NOMO-1 (cell line): ENCODE measurements around the gene FOXP1.
"Not testable (repeated sequence)": the region's sequence is repeated elsewhere in the genome, so short reads cannot be mapped to it uniquely, and the experiment has no call there.

Experiments
- DNase-seq, 2 experiments: peaks; one replicate each; lab custom pipeline; 2025; ENCODE audit not compliant: unreplicated experiment in 2 of 2; lab: John Stamatoyannopoulos, UW

The FOXP1 gene

DNA sequence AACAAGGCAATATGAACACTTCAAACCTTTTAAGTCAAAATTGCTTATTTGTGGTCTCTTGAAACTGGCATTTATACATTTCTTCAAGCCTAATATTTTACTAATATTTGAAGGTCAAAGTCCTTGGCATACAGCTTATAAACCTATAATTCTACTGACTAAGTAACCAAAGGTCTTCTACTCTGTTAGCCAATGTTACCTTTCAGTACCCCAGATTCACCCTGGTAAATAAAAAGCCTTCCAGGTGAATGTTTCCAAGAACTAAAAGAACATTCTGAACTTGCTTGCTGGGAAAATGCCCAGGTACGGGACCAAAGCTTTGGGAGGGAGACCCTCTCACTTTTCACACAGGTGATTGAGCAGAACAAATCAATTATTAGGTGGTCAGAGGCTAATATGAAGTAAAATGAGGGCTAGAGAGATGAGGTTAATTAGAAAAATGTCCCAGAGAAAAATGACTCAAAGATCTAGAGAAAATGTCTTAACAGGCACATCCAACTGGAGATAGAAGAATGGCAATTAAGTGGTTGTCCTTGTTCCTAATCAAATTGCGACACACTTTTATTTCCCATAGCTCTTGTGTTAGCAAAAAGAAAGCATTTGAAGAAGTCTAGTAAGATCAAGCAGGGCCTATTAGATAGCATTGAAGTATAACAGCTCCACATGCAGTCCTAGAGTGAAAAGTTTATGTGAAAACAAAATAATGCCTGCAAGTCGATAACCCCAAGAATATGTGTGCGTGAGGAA, 232.0 kb downstream of the FOXP1 start:
- no peak for DNase-seq

DNA sequence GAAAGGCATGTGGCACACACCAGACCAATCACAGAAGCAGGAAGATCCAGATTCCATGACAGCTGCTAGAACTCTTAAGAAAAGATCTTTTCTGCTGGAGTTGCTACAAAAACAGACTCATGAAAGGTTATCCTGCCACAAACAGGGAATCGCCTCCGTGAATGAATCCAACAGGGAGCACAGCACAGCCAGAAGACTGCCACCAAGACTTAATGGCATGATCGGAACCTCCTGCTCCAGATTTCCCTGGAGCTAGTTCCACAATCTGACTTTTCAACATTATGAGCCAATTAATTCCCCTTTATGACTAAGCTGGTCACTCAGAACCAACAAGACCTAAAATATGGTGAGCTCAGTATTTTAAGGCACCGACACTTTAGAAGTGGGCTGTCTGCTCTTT, 232.5 kb downstream of the FOXP1 start:
- no peak for DNase-seq

DNA sequence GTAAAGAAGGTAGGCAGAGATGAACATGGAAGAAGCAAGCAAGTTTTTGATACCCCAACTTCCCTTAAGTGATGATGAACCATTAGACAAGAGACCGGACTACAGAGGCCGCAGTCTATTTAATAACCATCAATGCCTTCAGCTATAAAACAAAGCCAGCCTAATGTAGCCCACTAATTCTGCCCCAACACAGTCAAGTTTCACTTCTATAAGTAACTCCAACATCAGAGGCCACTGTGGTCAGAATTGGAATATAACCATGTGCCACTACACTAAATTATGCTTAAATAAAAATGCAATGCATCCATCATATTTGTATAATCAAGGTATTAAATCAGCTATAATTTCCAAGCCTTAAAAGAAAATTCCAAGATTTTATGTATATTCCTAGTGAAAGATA, 234.7 kb downstream of the FOXP1 start:
- DNase-seq, result peak in 1 of 2 experiments; percentile 7

DNA sequence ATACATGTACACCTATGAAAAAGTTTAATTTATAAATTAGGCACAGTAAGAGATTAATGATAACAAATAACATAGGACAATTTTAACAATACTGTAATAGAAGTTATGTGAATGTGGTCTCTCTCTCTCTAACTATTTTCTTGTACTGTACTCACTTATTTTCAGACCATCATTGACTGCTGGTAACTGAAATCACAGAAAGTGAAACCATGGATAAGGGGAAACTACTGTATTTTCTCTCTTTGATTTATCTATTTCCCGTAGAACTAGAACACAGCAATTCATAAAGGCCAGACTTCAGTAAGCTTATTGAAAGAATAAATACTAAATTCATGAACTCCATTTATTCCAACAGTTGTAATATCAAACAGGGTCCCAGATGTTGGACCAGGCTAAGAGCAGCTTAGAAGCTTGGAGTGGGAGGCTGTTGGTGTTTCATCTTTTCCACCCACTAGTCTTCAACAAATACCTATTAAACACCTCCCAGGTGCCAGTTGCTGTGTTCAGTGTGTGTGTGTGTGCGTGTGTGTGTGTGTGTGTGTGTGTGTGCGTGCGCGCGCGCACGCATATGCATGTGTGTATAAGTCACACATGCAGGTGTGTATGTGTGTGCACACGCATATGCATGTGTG, 235.4 kb downstream of the FOXP1 start:
- peak in 1 of 2 experiments; percentile 35 for DNase-seq

DNA sequence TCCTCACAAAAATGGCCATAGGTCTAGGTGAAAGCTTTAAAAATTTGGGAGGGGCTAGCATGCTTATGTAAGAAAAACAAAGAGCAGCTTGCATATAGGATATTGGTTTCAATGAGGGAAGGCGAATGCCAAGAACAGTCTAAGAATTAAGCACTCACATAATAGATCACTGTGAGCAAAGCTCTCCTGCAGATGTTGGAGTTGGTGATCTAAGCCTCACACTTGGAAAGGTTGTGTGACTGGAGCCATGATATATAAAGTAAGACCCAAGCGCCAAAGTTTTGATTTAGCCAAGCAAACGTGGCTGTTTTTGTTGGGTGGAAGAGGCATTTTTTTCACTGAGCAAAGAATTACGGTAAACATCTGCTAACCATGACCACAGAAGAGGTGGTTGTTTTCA, 237.5 kb downstream of the FOXP1 start:
- no peak for DNase-seq

DNA sequence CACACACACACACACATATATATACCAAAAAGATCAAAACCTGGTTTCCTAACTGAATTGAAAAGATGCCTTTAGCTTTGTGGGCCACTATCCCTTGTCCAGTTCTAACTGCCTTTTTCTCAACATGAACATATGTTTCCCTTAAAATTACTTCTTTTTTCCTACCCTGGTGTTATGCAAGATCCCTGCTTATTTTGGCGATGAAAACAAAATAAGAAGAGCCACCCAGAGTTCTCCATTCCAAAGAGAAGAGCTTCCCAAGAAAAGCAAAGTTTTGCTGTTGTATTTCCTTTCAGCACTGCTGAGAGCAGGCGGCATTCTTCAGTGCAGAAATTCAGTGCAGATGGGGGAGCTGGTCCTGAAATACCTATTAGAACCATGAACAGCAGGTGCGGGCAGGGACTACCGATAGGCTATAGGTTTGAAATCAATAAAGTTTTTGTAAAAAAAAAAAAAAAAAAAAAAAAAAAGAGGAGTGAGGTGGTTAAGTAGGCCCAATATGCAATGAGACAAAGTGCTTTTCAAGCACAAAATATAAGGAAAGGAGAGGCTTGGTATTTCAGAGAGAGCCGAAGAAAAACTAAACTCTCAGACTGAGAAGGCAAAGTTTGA, 238.0 kb downstream of the FOXP1 start:
- DNase-seq, result peak in 1 of 2 experiments; percentile 4

DNA sequence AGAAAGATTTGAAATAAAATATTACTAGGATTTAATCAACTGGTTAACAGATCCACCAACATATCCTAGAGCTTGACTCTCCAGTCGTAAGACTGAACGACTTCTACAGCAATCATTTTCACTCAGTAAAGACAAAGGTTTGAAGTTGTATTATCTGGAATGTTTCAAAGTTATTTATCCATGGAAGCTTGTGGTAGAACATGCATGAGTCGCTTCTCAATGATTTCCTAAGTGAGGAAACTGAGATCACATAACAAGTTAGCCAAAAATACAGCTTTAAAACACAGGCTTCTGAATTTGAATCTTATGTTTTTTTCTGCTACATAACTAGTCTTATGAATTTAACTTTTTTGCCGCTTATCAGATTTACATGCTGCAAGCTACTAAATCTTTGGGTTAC, 241.8 kb downstream of the FOXP1 start:
- DNase-seq, result no peak

DNA sequence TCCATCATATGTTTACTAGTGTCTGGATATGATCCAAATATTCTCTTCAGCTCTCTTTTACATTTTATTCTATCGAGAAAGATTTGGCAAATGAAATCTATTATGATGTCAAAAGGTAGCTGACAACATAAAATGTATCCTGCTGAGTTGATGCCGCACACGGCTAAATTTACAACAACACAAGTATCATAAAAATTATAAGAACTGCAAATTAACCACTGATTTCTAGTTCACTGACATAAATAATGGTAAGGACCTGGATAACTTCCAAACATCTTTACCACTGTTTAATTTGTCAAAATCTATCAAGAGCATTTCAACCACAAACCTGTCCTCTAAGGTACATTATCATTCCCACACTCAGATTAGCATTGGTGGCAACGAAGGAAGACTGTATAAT, 244.5 kb downstream of the FOXP1 start:
- no peak for DNase-seq

DNA sequence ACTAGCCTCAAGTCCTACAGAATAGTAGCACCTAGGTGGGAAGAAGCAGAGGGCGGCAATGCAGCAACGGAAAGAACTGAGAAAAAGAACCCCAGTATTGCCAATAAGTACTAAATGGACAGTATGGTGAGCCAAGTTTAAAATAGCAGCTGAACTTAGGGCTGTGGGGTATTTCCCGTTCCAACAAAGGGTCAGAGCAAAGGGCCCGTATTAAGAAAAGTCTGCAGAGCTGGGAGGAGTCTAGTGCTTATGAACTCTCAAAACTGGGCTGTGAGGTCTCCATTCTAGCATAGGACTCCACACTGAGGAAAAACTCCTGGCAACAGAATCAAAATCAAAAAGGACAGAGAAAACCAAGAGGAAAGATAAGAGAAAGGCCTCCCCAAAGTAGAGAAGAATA, 250.7 kb downstream of the FOXP1 start:
- DNase-seq, result no peak

DNA sequence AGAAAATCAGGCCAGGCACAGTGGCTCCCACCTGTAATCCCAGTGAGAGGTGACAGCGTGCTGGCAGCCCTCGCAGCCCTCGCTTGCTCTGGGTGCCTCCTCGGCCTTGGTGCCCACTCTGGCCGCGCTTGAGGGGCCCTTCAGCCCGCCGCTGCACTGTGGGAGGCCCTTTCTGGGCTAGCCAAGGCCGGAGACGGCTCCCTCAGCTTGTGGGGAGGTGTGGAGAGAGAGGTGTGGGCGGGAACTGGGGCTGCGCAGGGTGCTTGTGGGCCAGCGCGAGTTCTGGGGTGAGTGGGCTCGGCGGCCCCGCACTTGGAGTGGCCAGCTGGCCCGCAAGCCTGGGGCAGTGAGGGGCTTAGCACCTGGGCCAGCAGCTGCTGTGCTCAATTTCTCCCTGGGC, 252.6 kb downstream of the FOXP1 start:
- DNase-seq, result no peak

DNA sequence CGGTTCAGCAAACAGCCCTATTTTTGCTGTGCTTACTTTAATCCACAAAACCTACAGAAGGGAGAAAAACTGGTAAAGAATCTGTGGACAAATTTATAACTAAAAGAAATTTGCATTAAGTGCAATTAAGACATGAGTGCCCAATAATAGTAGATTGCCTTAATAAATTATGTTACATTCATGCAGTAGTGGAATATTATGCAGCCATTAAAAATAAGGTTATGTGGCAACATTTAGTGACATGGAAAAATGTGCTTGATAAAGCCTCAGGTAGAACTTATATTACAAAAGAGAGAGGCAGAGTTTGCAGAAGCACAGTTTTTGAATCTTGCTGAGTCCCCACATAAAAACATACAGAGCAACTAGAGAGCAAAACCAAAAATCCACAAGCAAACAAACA, 253.0 kb downstream of the FOXP1 start:
- DNase-seq, result no peak

DNA sequence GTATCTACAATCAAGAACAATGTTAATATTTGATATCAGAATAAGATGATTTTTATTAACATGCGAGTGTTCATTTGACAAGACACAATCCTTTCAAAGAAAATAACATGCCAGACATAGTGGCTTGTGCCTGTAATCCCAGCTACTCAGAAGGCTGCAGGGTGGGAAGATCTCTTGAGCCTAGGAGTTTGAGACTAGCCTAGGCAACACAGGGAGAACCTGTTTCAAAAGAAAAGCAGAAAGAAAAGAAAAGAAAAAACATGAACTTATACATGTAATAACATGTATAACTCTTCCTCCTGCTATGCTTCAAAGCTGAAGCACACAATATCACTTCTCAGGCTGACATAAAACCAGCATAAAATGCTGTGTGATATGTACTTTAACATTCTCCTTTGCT, 253.7 kb downstream of the FOXP1 start:
- DNase-seq, result no peak

DNA sequence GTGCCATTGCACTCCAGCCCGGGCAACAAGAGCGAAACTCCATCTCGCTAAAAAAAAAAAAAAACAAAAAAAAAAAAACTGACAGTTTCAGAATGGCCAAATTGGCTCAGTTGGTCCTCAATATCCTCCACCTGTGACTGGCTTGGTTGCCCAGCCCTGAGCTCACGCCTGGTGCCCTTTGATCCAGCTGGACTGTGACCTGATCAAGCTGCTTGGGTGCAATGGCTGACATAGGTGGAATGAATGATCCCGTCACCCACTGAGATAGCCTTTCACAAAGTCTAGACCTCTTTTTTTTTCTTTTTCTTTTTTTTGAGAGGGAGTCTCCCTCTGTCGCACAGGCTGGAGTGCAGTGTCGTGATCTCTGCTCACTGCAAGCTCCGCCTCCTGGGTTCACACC, 254.6 kb downstream of the FOXP1 start:
- DNase-seq, result no peak

DNA sequence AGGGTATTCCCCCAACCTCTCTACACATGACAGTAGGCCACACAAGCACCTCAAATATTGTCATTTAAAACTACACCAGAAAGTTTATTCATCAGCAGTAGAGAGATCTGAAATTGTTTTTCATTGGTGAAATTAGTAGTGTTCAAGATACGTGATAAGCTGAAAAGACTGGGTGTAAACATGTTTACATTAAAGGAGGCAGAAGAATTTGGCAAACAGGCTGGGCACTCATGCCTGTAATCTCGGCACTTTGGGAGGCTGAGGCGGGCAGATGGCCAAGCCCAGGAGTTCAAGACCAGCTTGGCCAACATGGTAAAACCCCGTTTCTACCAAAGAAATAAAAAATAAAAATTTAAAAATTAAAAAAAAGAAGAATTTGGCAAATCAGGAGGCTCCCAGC, 255.6 kb downstream of the FOXP1 start:
- no peak for DNase-seq

DNA sequence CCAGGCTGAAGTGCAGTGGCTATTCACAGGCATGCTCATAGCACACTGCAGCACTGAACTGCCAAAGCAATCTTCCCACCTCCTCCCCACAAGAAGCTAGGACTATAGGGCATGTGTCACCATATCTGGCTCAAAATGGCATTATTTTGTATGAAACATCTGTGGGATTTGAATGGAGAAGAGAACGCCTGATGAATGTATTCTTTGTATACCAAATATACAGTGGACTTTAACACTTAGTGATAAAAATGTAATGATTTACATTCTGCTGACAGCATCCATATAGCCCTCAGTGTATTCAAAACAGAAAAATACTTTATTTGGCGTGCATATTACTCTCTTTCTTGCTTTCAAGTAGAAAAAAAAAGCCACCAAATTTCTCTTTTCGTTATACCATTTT, 257.8 kb downstream of the FOXP1 start:
- DNase-seq, result no peak

DNA sequence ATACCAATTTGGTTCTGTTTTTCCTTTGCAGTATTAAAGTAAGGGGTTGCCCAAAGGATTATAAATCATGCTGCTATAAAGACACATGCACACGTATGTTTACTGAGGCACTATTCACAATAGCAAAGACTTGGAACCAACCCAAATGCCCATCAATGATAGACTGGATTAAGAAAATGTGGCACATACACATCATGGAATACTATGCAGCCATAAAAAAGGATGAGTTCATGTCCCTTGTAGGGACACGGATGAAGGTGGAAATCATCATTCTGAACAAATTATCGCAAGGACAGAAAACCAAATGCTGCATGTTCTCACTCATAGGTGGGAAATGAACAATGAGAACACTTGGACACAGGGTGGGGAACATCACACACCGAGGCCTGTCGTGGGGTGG, 259.3 kb downstream of the FOXP1 start:
- DNase-seq, result not testable (repeated sequence)

DNA sequence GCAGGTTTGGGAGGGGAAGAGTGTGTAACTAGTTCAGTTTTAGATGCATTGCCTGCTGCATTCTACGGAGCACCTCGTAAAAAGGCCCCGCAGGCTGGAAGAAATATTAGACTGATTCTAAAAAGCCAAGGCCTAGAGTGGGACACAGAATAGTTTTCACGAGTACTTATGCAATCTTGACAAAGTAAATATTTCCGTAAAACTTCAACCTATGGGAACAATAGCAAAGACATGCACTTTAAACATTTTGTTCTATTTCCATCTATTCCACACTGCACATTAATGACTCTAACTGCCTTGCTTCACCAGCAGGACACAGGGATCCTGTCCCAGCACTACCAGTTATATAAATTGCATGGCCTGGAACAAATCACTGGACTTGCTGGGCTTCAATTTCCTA, 260.0 kb downstream of the FOXP1 start:
- DNase-seq, result no peak

DNA sequence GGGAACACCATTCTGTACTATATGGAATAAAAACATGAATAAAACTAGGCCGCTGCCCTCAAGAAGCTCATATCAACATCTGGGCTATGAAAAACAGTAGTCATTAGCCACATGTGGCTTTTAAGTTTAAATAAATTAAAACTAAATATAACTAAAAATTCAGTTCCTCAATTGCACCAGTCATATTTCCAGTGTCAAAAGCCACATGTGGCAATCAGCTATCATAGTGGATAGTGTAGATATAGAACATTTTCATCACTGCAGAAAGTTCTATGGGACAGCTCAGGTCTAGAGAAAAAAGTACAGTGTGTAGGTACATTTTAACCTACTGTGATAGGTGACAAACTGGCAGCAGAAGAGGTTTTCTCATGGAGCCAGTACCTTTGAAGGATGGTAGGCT, 261.4 kb downstream of the FOXP1 start:
- peak in 1 of 2 experiments; percentile 11 for DNase-seq

DNA sequence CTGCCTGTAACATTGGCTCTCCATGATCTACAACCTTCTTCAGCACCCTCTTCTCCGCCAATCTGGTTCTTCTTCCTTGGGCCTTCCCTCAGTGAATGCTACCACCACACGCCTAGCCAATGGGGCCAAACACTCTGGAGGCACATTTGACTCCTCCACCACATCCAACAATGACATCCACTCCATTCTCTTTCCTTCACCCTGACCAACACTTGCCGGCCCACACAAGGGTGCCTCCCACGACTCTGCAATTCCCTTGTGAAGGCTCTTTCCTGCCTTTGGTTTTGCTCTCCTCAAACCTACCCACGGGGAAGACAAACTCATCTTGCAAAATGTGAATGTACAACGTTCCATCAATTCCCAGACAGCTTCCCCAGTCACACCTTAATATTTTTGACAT, 263.8 kb downstream of the FOXP1 start:
- no peak for DNase-seq

DNA sequence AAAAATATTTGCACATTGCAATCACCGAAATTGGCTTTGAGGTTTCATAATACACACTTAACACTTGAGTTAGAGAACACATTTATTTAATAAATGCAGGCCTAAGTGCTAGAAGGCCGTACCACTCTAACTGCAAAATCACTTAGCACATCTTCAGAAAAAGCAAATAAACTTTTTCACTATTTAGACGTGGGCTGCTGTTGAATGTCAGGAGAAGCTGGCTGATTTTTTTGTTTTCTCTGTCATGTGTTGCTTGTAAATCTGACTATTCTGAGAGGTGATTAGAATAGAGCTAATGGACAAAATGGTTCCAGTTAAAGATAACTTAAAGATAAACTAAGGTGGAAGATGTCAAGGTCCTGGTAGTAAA, 265.1 kb downstream of the FOXP1 start:
- no peak for DNase-seq

DNA sequence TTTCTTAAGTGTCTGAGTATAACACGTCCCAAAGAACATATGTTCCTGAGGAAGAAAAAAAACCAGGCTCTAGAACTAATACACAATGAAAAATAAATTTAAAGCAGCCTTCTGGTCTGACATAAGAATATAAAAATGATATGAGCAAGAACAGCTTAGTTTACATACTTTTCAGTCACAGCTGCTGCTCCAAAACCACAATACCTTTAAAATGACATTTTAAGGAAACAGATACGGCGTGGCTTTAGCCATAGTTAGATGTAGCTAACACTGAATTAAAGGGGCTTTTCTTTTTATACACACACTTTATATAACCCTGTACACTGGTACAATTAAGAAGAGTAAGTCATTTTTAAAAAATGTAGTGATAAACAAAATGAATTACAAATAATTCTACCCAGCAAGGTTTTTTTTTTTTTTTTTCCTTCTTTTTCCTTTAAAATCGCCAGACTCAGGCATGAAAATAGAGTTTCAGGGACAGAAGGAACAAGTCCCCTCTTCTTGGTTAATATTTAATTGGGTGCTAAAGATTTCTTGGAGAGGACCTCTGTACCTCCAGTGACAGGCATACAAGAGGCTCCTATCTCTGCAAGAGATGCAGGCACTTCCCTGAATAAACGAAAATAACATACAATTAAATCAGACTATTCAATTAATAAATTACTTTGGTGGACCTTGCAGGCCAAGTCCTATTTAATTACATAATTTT, 265.6 kb downstream of the FOXP1 start:
- peak in 1 of 2 experiments; percentile 20 for DNase-seq

DNA sequence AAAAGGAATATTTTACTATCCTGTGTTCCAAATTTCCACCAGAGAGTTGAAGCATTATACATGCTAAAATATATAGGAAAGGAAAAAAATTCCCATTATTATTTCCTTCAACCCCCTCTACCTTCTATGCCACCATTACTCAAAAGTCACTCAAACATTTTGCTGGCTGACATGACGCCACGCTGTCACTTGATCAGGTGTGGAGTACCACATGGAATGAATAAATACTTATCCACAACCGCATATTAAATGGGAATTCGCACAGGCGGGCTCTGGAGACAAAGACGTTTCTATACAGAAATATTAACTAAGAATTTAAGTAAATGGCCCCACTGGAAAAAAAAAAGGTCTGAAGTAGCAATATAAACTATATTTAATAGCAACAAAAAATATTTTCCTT, 266.4 kb downstream of the FOXP1 start:
- DNase-seq, result no peak
